HG02840 (cell line): ENCODE results near the gene LEF1.

Source experiments
- ATAC-seq: cut with Tn5 transposase; IDR thresholded peaks from one replicate; pipeline ENCODE4 v1.9.1; 2021; ENCODE audit warnings: mild to moderate bottlenecking, moderate library complexity, moderate number of reproducible peaks; ENCODE audit not compliant: unreplicated experiment, low FRiP score

Gene LEF1

GRCh38 chr4:108115168-108115526 is 53.6 kb downstream of the LEF1 start:
- no peak for ATAC-seq

GRCh38 chr4:108114503-108114902 is 54.2 kb downstream of the LEF1 start:
- no peak for ATAC-seq

- ATAC-seq = no peak
Measured at GRCh38 chr4:108113229-108113628, 55.5 kb downstream of the LEF1 start.

GRCh38 chr4:108111781-108112180 is 57.0 kb downstream of the LEF1 start:
- ATAC-seq = no peak

- ATAC-seq = no peak
Measured at GRCh38 chr4:108110450-108110849, 58.3 kb downstream of the LEF1 start.

GRCh38 chr4:108109997-108110416 is 58.7 kb downstream of the LEF1 start:
- peak; percentile 68 for ATAC-seq

GRCh38 chr4:108109111-108109510 is 59.6 kb downstream of the LEF1 start:
- no peak for ATAC-seq

GRCh38 chr4:108107729-108108382 is 60.9 kb downstream of the LEF1 start:
- ATAC-seq = no peak

- no peak for ATAC-seq
Measured at GRCh38 chr4:108107101-108107500, 61.6 kb downstream of the LEF1 start.

- ATAC-seq = no peak
Measured at GRCh38 chr4:108106186-108106585, 62.5 kb downstream of the LEF1 start.

- no peak for ATAC-seq
Measured at GRCh38 chr4:108103099-108103862, 65.5 kb downstream of the LEF1 start.

- no peak for ATAC-seq
Measured at GRCh38 chr4:108100827-108101226, 67.9 kb downstream of the LEF1 start.

GRCh38 chr4:108099838-108100237 is 68.9 kb downstream of the LEF1 start:
- ATAC-seq = no peak

- no peak for ATAC-seq
Measured at GRCh38 chr4:108097990-108098553, 70.7 kb downstream of the LEF1 start.

GRCh38 chr4:108094923-108095482 is 73.7 kb downstream of the LEF1 start:
- ATAC-seq = no peak

GRCh38 chr4:108094131-108094530 is 74.6 kb downstream of the LEF1 start:
- no peak for ATAC-seq

- ATAC-seq = no peak
Measured at GRCh38 chr4:108092288-108092687, 76.4 kb downstream of the LEF1 start.

GRCh38 chr4:108087293-108087967 is 81.3 kb downstream of the LEF1 start:
- ATAC-seq = no peak

- no peak for ATAC-seq
Measured at GRCh38 chr4:108081256-108081655, 87.5 kb downstream of the LEF1 start.

- ATAC-seq = no peak
Measured at GRCh38 chr4:108080747-108081146, 88.0 kb downstream of the LEF1 start.
